Tongue (tissue), 2 donors: Measurements from ENCODE around the gene CDC6. TPM values are rescaled to one million over a fixed set of nuclear protein-coding genes. Genes with fewer than 3 reads are reported as not detected.

Experiments used
- DNase-seq: peaks from one replicate; pipeline ENCODE4 v3.0.0-alpha.2; 2015
- total RNA-seq: library from RNA; depleted of rRNA; stranded (reverse); fragments of >200 nt; gene quantifications from one replicate; pipeline ENCODE4 v1.2.3, GENCODE V29; 2014

Gene CDC6
- total RNA-seq, 1 donor from 2014 or later: 4.4 TPM

- DNase-seq: peak; percentile 85
These were observed 53.5 kb downstream of the CDC6 start for GRCh38 chr17:40340880-40341807.

- peak; percentile 93 for DNase-seq
These were observed 54.3 kb downstream of the CDC6 start for GRCh38 chr17:40341808-40342503.

DNA sequence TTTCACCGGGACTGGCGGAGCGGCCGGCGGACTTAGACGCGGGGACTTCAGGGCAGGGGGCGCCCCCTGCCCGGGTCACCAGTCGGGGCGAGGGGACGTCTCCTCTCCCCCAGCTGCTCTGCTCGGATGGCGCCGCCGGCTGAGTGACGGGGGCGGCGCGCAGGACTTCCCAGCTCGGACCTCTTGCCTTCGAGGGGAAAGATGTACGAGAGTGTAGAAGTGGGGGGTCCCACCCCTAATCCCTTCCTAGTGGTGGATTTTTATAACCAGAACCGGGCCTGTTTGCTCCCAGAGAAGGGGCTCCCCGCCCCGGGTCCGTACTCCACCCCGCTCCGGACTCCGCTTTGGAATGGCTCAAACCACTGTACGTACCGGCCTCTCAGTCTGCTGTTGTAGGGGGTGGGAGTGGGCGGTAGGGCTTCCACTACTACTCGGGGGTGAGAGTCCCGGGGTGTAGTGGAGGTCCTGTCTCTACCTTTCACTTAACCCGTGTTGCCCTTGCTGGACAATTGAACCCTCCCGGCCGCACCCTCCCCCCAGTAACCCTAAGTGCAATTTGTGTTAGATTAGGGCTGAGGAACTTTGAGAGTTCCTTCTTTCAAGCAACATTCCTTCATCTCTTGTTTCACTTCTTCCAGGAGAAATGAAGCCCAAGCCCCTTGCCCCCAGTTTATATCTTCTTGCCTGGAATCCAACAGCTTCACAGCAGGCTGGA lies 55.0 kb downstream of the CDC6 start:
- DNase-seq: no peak

DNA sequence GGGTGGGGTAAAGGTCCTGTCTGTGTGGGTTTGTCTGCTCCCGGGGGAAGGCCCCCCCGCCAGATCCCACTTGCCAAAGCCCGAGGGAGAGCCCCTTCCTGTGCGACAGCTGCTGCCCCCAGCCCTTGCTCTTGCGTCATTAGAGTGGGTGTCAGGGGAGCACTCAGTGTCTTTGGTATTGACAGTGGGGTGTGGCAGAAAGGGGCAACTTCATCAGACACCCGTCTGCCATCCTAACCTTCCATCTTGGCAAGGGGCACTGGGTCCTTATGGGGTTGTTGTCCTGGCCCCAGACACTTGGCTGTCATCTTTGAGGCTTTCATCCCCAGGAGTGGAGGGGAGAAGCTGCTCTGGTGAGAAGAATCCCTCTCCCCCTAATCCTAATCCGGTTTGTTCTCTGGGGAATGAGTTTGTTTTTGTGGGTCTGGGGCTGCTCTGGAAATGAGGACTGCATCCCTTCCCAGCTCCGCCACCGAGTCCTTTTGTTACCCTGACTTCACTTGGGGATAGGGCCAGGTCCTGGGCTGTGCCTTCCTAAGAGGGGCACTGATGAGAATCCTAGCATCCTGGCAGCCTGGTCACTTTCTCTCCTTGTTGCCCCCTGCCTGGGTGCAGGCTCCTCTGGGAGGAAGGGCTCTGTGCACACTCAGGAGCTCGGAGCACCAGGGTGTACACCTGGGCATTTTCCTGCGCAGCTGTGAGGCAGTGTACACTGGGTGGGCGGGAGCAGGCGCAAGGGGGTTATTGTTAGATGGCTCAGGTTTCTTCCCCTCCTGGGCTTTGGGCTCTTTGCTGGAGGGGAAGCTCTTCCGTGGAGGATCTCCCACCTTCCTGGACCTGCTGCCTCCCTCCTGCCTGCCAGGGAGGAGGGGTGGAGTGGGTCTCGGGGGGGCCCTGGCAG lies 55.8 kb downstream of the CDC6 start:
- peak; percentile 70 for DNase-seq

- DNase-seq: peak; percentile 41
These were observed 56.9 kb downstream of the CDC6 start for GRCh38 chr17:40344421-40345160.

DNA sequence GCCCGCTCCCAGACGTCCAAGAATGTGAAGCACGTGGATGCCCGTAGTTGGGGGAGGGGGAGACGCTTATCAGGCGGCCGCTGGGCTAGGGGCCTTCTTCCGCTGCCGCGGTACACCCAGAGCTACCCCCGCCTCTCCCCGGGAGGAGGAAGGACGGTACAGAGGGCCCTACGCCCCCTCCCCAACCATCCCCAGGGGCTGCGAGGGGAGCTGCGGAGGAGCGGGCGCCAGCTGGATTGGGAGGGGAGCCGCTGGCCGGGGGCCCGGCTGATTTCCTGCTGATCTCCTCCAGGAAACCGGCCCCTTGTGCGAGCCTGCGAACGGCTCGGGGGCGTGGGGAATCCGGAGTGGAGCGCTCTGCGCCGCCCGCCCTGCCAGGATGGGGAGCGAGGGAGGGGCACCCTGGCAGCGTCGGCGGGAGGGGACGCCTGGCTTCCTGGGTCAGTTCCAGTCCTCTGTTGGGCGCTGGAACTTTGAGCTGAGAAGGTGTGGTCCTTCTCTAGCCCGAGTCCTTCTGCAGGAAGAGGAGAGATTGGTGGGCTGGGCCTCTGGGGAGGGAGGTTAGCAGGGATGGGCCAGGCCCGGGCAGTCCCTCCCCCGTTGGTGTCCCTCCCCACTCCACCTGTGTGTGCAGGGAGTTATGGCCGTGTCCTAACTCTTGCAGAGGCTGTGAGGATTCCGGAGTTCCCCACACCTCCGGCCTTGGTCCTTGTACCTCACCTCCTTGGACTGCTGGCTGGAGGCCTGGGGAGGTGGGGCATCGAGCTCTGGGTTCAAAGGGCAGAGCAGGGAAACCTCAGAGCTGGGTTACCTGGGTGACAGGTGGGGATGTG lies 57.7 kb downstream of the CDC6 start:
- DNase-seq: peak; percentile 88

- peak; percentile 91 for DNase-seq
These were observed 58.5 kb downstream of the CDC6 start for GRCh38 chr17:40345994-40346764.

DNA sequence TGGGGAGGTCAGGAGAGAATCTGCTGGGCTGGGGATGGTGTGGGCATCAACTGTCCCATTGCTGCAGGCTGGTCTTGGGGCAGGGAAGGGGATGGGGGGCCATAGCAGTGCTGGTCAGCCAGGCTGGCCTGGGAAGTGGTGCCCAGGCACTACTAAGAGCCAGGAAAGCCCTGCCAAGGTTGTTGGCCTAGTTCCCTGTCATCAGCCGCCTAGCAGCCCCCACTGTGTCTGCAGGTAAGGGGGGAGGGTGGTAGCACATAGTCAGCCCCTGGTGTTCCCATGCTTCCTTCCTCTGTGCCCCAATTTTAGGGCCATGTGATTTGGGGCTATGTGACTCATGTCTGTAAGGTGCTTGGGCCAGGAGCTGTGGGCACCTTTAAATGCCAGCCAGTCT lies 59.1 kb downstream of the CDC6 start:
- no peak for DNase-seq

DNA sequence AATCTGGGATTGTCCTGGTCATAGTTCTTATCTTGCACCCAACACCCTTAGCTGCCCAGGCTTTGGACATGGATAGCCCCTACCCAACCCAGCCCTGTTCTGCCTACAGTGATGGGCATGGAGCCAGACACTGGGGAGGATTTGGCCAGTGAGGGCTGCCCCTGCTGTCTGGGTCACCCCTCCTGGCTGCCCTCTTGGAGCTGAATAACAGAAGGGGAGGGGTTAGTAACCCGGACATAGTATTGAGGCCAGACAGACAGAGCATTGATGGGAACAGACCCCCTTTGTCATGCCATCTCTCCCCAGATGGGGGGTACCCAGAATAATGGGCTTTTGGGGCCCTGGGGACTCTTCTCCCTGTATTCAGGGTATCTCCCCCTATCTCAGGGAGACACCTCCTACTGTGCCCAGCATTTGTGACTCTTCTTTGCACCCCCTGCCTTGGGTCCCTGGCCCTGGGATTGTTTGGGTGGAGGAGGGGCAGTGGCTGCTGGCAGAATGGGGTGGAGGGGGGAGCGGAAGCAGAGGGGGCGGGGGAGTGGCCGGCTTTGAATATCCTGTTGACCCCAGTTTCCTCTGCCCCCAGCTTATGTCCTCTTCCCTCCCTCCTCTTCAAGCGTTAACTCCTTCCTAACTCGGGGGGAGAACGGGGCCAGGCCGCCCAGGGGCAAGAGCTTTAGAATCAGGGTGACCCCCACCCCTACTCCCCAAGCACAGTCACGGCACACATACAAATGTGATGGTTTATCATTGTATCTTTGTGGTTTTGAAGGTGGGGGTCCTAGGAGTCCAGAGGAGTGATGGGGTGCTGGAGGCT lies 59.8 kb downstream of the CDC6 start:
- DNase-seq: no peak

- DNase-seq: no peak
These were observed 60.4 kb downstream of the CDC6 start for GRCh38 chr17:40348136-40348504.

- DNase-seq: peak; percentile 82
These were observed 61.1 kb downstream of the CDC6 start for GRCh38 chr17:40348562-40349476.

DNA sequence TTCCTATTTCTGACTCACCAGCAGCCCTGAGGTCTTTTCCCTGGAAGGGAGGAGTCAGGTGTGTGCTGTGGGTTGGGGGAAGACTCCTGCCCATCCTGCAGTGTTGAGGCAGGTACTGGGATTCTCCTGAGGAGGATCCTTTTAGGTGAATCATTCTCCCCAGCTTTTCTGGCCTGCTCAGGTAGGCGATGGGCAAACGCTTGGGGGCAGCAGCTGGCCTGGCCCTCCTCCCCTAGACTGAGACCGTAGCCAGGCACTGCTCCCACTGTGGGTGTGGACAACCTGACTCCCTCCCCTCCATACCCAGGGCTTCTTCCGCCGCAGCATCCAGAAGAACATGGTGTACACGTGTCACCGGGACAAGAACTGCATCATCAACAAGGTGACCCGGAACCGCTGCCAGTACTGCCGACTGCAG lies 61.8 kb downstream of the CDC6 start:
- peak; percentile 31 for DNase-seq

- DNase-seq: peak; percentile 93
These were observed 62.4 kb downstream of the CDC6 start for GRCh38 chr17:40349895-40350688.

DNA sequence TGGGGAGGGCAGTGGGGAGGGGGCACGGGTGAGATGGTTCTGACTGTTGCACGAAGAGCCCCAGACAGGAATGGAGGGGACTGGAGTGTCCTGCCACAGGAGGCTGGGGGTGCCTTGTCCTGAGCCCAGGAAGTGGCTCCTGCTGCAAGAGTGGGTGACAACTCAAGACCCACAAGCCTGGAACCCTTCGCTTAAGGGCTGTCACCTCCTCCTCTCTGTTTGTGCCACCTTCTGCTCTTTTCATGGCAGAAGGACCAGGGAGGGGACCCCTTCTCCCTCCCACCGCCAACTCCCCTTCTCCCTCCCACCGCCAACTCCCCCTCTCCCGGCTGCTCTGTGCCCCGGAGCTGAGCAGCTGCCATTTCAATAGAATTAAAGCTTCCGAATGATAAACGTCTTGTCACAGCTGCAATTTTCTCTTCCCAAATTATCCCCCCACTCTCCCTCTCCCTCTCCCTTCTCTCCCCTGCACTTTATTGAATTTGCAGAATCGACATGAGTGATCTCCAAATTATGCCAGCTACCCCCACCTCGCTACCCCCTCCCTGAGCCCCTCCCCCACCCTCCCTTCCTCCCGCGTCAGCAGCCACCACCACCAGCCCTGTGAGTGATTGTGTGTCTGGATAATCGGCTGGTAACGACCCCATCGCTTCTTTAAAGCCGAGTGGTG lies 63.1 kb downstream of the CDC6 start:
- DNase-seq: peak; percentile 92

DNA sequence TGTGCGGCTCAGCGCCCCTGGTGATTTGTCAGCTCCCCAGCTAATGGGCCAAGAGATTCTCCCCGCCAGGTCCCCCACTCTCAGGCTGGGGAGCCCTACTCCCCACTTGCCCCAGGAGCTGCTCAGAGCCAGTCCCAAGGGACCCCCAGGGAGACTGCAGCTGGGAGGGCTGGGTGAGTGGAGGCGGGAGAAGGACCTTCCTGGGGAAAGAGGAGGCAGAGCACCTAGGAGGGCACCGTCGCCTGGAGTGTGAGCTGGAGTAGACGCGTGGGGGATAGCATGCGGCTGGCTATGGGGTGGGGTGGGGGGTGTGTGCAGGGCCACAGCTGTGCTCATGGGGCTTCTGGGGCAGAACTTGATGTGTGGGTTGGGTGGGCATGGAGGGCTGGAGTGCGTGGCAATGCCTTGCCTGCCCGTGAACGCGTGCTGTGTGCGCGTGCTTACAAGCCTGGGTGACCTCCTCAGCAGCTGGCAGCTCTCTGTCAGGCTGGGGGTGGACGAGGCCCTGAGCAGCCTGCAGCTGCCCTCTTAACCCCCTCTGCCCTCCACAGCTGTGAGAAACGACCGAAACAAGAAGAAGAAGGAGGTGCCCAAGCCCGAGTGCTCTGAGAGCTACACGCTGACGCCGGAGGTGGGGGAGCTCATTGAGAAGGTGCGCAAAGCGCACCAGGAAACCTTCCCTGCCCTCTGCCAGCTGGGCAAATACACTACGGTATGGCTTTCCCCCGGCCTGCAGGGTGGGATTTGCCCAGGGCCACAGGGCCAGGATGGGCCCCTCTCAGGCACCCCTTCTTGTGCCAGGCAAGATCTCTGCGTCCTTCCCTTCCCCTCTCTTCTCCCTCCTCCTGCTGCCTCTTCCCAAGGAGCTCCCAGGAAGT lies 63.9 kb downstream of the CDC6 start:
- peak; percentile 85 for DNase-seq
